Measurements from ENCODE around the gene SLC22A5. TPM values are rescaled to one million over a fixed set of nuclear protein-coding genes. Genes with fewer than 3 reads are reported as not detected.
A peak's percentile ranks its signal among the peaks of the same experiment; 100 is the strongest.

Gene SLC22A5
- total and polyA plus RNA-seq, 2 donors (not counting 1 experiment from before 2014, with no cell fraction given), result 5.7 to 12.9 TPM

GRCh38 chr5:132391870-132392269 lies 22.4 kb downstream of the SLC22A5 start:
- no peak overlapping the region for H3K9ac ChIP-seq (ENCODE audit: low read length)
- no peak for TF ChIP-seq EZH2 (IDR thresholded peaks at IDR 0.05; ENCODE audit: borderline replicate concordance, insufficient read depth, low read depth, low read length, poor library complexity, severe bottlenecking)
- TF ChIP-seq, protein P1, sequence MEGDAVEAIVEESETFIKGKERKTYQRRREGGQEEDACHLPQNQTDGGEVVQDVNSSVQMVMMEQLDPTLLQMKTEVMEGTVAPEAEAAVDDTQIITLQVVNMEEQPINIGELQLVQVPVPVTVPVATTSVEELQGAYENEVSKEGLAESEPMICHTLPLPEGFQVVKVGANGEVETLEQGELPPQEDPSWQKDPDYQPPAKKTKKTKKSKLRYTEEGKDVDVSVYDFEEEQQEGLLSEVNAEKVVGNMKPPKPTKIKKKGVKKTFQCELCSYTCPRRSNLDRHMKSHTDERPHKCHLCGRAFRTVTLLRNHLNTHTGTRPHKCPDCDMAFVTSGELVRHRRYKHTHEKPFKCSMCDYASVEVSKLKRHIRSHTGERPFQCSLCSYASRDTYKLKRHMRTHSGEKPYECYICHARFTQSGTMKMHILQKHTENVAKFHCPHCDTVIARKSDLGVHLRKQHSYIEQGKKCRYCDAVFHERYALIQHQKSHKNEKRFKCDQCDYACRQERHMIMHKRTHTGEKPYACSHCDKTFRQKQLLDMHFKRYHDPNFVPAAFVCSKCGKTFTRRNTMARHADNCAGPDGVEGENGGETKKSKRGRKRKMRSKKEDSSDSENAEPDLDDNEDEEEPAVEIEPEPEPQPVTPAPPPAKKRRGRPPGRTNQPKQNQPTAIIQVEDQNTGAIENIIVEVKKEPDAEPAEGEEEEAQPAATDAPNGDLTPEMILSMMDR (IDR thresholded peaks at IDR 0.05), result no peak
- Mint-ChIP-seq H3K4me3 (no peak overlapping the region), H3K9me3 (ENCODE audit: insufficient read depth) (no peaks in the 10 kb centered on the region), H3K4me1 (peaks cover 40% of the 10 kb centered on the region), H3K27me3 (no peaks in the 10 kb centered on the region), H3K27ac (peak overlapping the region; percentile 59)
- H3K36me3 ChIP-seq (replicated peaks in 1 of 2; ENCODE audit: control extremely low read depth in 1 of 2, control insufficient read depth in 1 of 2, extremely low read depth in 1 of 2, insufficient read depth in 2 of 2, low read length in 1 of 2), result no peaks in the 10 kb centered on the region
- DNase-seq, result no peak
- H3K79me2 ChIP-seq (ENCODE audit: control insufficient read depth, insufficient read depth, low read length), result no peaks in the 10 kb centered on the region
- peaks cover 23 to 26% of the 10 kb centered on the region in 2 donors for H3K4me1 ChIP-seq (ENCODE audit: control insufficient read depth in 2 of 2, insufficient read depth in 2 of 2, low read length in 2 of 2)
- H3K27ac ChIP-seq (ENCODE audit: low read length in 2 of 2), result no peak overlapping the region
- ChIA-PET POLR2A (interaction anchor here (0.7 to 1.5 kb wide), 2 partner anchors 98 to 109 kb away, joined by 3 to 5 read pairs; partner anchors contain the start of gene IRF1), CTCF (interaction anchor here (1.1 to 19.9 kb wide), 3 partner anchors 98 to 135 kb away, joined by 3 to 528 read pairs (median 3); partner anchors contain the start of gene IRF1)
- H3K9me3 ChIP-seq (ENCODE audit: control extremely low read depth in 1 of 3, control insufficient read depth in 2 of 3, insufficient read depth in 1 of 3, low read length in 2 of 3), result no peaks in the 10 kb centered on the region
- H4K20me1 ChIP-seq (ENCODE audit: control insufficient read depth, insufficient read depth, low read length, poor library complexity, severe bottlenecking), result no peaks in the 10 kb centered on the region
- intact Hi-C loops (cut with micrococcal nuclease), result no loop called here
- H3K4me3 ChIP-seq (ENCODE audit: control extremely low read depth in 1 of 5, extremely low read depth in 1 of 5, insufficient read depth in 1 of 5, low read depth in 2 of 5, low read length in 4 of 5), result no peak overlapping the region
- no peak for ATAC-seq (ENCODE audit: low read depth)
- no peaks in the 10 kb centered on the region for H3K27me3 ChIP-seq (replicated peaks in 1 of 4; ENCODE audit: control extremely low read depth in 1 of 4, control insufficient read depth in 3 of 4, insufficient read depth in 4 of 4, low read length in 3 of 4)
- no peak overlapping the region for H2AFZ ChIP-seq (ENCODE audit: insufficient read depth, low read depth, low read length, poor library complexity, severe bottlenecking)
- no peak overlapping the region for H3K4me2 ChIP-seq (replicated peaks; ENCODE audit: low read depth, low read length, poor library complexity, severe bottlenecking)

DNA sequence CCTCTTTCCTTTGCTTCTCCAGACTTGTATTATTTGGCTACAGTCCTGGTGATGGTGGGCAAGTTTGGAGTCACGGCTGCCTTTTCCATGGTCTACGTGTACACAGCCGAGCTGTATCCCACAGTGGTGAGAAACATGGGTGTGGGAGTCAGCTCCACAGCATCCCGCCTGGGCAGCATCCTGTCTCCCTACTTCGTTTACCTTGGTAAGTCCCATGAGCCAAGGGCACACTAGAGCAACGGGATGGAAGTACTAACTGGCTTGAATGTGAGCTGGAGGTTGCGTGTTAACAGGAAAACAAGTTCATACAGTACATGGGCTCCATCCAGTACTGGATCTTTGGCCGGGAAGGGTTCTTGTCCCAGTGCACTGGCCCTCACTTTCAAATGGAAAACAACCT lies 22.9 kb downstream of the SLC22A5 start:
- no peaks in the 10 kb centered on the region for H3K36me3 ChIP-seq (replicated peaks in 1 of 2; ENCODE audit: control extremely low read depth in 1 of 2, control insufficient read depth in 1 of 2, extremely low read depth in 1 of 2, insufficient read depth in 2 of 2, low read length in 1 of 2)
- Mint-ChIP-seq H3K27ac (peak overlapping the region; percentile 5), H3K4me3 (no peak overlapping the region), H3K27me3 (no peaks in the 10 kb centered on the region), H3K9me3 (ENCODE audit: insufficient read depth) (no peaks in the 10 kb centered on the region), H3K4me1 (peaks cover 42% of the 10 kb centered on the region)
- no peaks in the 10 kb centered on the region for H3K9me3 ChIP-seq (ENCODE audit: control extremely low read depth in 1 of 3, control insufficient read depth in 2 of 3, insufficient read depth in 1 of 3, low read length in 2 of 3)
- no peak overlapping the region for H3K4me2 ChIP-seq (replicated peaks; ENCODE audit: low read depth, low read length, poor library complexity, severe bottlenecking)
- ChIA-PET CTCF (interaction anchor here (1.1 to 19.9 kb wide), 3 partner anchors 98 to 135 kb away, joined by 3 to 528 read pairs (median 3); partner anchors contain the start of gene IRF1), POLR2A (interaction anchor here (0.7 kb wide), 1 partner anchor 108 kb away, joined by 3 read pairs; no protein-coding TSS in a partner anchor)
- no peaks in the 10 kb centered on the region for H3K27me3 ChIP-seq (replicated peaks in 1 of 4; ENCODE audit: control extremely low read depth in 1 of 4, control insufficient read depth in 3 of 4, insufficient read depth in 4 of 4, low read length in 3 of 4)
- WGBS (ENCODE audit: insufficient coverage), result 98% methylated on average over 6 of the region's 8 CpGs
- no peak overlapping the region for H3K9ac ChIP-seq (ENCODE audit: low read length)
- no peak overlapping the region for H3K27ac ChIP-seq (ENCODE audit: low read length in 2 of 2)
- no peak overlapping the region for H2AFZ ChIP-seq (ENCODE audit: insufficient read depth, low read depth, low read length, poor library complexity, severe bottlenecking)
- H3K79me2 ChIP-seq (ENCODE audit: control insufficient read depth, insufficient read depth, low read length), result peaks cover 5% of the 10 kb centered on the region
- peaks cover 22 to 25% of the 10 kb centered on the region in 2 donors for H3K4me1 ChIP-seq (ENCODE audit: control insufficient read depth in 2 of 2, insufficient read depth in 2 of 2, low read length in 2 of 2)
- intact Hi-C loops (cut with micrococcal nuclease), result no loop called here
- H4K20me1 ChIP-seq (ENCODE audit: control insufficient read depth, insufficient read depth, low read length, poor library complexity, severe bottlenecking), result no peaks in the 10 kb centered on the region
- ATAC-seq (ENCODE audit: low read depth) (no peak), DNase-seq (no peak)
- TF ChIP-seq, protein P1 (IDR thresholded peaks at IDR 0.05), result no peak
- no peak for TF ChIP-seq EZH2 (IDR thresholded peaks at IDR 0.05; ENCODE audit: borderline replicate concordance, insufficient read depth, low read depth, low read length, poor library complexity, severe bottlenecking)
- no peak overlapping the region for H3K4me3 ChIP-seq (ENCODE audit: control extremely low read depth in 1 of 5, extremely low read depth in 1 of 5, insufficient read depth in 1 of 5, low read depth in 2 of 5, low read length in 4 of 5)
